Ovary (tissue), 9 donors: ENCODE results near the gene CUL9. TPM values are rescaled to one million over a fixed set of nuclear protein-coding genes. Genes with fewer than 3 reads are reported as not detected.

Experiments used
- DNase-seq, 5 donors: peaks; one replicate each; pipeline ENCODE4 v3.0.0-alpha.2; 2019 to 2020
- H3K27ac ChIP-seq, 2 donors: fragments of 200-600 bp; one replicate each; pipeline versions ENCODE4 v1.5.1 to v1.8.0; 2019 to 2022
- H3K27me3 ChIP-seq: fragments of 200-600 bp; one replicate; pipeline ENCODE4 v1.8.0; 2022
- H3K36me3 ChIP-seq: fragments of 200-600 bp; sonication (generic); one replicate; pipeline ENCODE4 v1.5.1; 2019
- H3K4me1 ChIP-seq: one replicate; pipeline ENCODE4 v1.8.1; 2013; ENCODE audit warnings: mild to moderate bottlenecking, moderate library complexity; ENCODE audit not compliant: insufficient read depth
- H3K4me3 ChIP-seq: fragments of 200-600 bp; sonication (generic); one replicate; pipeline ENCODE4 v1.5.1; 2017
- H3K9me3 ChIP-seq, 2 donors: fragments of 200-600 bp in 1 of 2; sonication (generic) in 1 of 2; one replicate each; pipeline versions ENCODE4 v1.5.1 to v1.8.1; 2013 to 2019; ENCODE audit warnings: mild to moderate bottlenecking in 1 of 2, moderate library complexity in 1 of 2
- CTCF ChIP-seq, 3 donors: fragments of 450-650 bp in 2 of 3; fragments of 200-600 bp in 1 of 3; IDR thresholded peaks; one replicate each; pipeline versions ENCODE4 v1.5.1 to v1.8.0; 2016 to 2022; ENCODE audit warnings: antibody characterized with exemption in 3 of 3, mild to moderate bottlenecking in 1 of 3
- EP300 ChIP-seq: sonication (generic); formaldehyde crosslinking; IDR thresholded peaks from one replicate; pipeline ENCODE4 v1.6.1; 2017; ENCODE audit warnings: antibody characterized with exemption
- POLR2A ChIP-seq: fragments of 450-650 bp; IDR thresholded peaks from one replicate; pipeline ENCODE4 v1.6.1; 2017; ENCODE audit warnings: antibody characterized with exemption, mild to moderate bottlenecking, moderate library complexity
- WGBS, 3 donors: extraction: QIAGEN DNeasy Blood & Tissue Kit in 1 of 3; methylation state at CpG; one replicate each; pipeline versions ENCODE4 v1.1.5 to v1.1.7; 2013 to 2017; 5-methylcytosine and 5-hydroxymethylcytosine counted together
- intact Hi-C, 4 donors: fragments of 100-400 bp; cut with DNase I; formaldehyde crosslinking; loops; one replicate each; pipeline versions ENCODE4 v1.11.0 to v1.15.1; 2022 to 2023
- polyA plus RNA-seq, 2 donors: library from polyadenylated mRNA; stranded (reverse); fragments of 200-250 nt in 1 of 2; fragments of 350-450 nt in 1 of 2; fragmentation: Illumina TruSeq in 1 of 2; extraction: RNeasy Lipid Tissue Mini Kit (QIAGEN cat#74804) in 1 of 2; gene quantifications; one replicate each; pipeline ENCODE4 v1.2.3, GENCODE V29; 2013 to 2014
- total RNA-seq, 7 donors: library from RNA; depleted of rRNA in 2 of 7; stranded (reverse); fragments of >200 nt in 2 of 7; fragmentation: NEBNext Ultra II Directional in 3 of 7; extraction: Animal tissue kit (Norgen Biotek cat#: 25700) in 3 of 7; gene quantifications; one replicate each; pipeline versions ENCODE4 v1.1.0 to v1.2.4, GENCODE V29; 2016 to 2023
- donor health status: DM: no; HTN: no; CAD: no; lungs with moderate emphysema.
- donor health status: DM: no; HTN: no; CAD: no.
- donor health status: Bipolar disorder and iron deficiency.
- donor health status: DM: yes; HTN: yes; CAD: no.
- donor health status: DM: no; HTN: no; CAD: no.
- donor health status: DM: yes; HTN: yes; CAD: no.

The CUL9 gene
- total and polyA plus RNA-seq, 9 donors = 15.9 to 44.5 (median 30.0) TPM

- Histone ChIP-seq H3K27ac (no peak overlapping the region), H3K4me1 (peaks cover 3% of the 10 kb centered on the region), H3K36me3 (no peaks in the 10 kb centered on the region), H3K9me3 (no peaks in the 10 kb centered on the region), H3K27me3 (no peaks in the 10 kb centered on the region), H3K4me3 (no peak overlapping the region)
- no peak for DNase-seq
- WGBS, 3 donors = 66 to 68% (median 68%) methylated on average over 10 of the region's 10 CpGs
- intact Hi-C loops = loop anchor here in 2 of 4 donors (10.0 kb wide), 2 partner anchors 226 to 236 kb away; no protein-coding TSS in a partner anchor
- TF ChIP-seq EP300 (no peak), CTCF (IDR thresholded peaks at IDR 0.05) (no peak), POLR2A (no peak)
These were observed 86.8 kb downstream of the CUL9 start for GRCh38 chr6:43268782-43269272.

- Histone ChIP-seq H3K4me3 (peak overlapping the region; percentile 31), H3K9me3 (no peaks in the 10 kb centered on the region), H3K4me1 (peaks cover 3% of the 10 kb centered on the region), H3K27me3 (no peaks in the 10 kb centered on the region), H3K36me3 (no peaks in the 10 kb centered on the region), H3K27ac (no peak overlapping the region)
- 3 to 6% (median 3%) methylated on average over 39 to 44 of the region's 44 CpGs for WGBS, 3 donors
- intact Hi-C loops = loop anchor here in 2 of 4 donors (10.0 kb wide), 2 partner anchors 225 to 235 kb away; no protein-coding TSS in a partner anchor
- TF ChIP-seq POLR2A (no peak), EP300 (no peak), CTCF (IDR thresholded peaks at IDR 0.05) (no peak)
- DNase-seq = no peak
These were observed 87.4 kb downstream of the CUL9 start for GRCh38 chr6:43269273-43270007.

GRCh38 chr6:43271103-43271815, 89.3 kb downstream of the CUL9 start:
- DNase-seq = no peak
- Histone ChIP-seq H3K27me3 (no peaks in the 10 kb centered on the region), H3K4me1 (peaks cover 5% of the 10 kb centered on the region), H3K4me3 (no peak overlapping the region), H3K36me3 (no peaks in the 10 kb centered on the region), H3K9me3 (no peaks in the 10 kb centered on the region), H3K27ac (no peak overlapping the region)
- TF ChIP-seq POLR2A (no peak), EP300 (no peak), CTCF (IDR thresholded peaks at IDR 0.05) (no peak)
- WGBS, 3 donors = 89 to 92% (median 92%) methylated on average over 8 of the region's 8 CpGs
- intact Hi-C loops = no loop called here

GRCh38 chr6:43271944-43272343, 89.9 kb downstream of the CUL9 start:
- peaks cover 5% of the 10 kb centered on the region for H3K4me1 ChIP-seq
- TF ChIP-seq CTCF (IDR thresholded peaks at IDR 0.05) (no peak), EP300 (no peak), POLR2A (no peak)
- no peak for DNase-seq
- no peak overlapping the region for H3K4me3 ChIP-seq
- no peaks in the 10 kb centered on the region for H3K36me3 ChIP-seq
- H3K27me3 ChIP-seq = no peaks in the 10 kb centered on the region
- H3K9me3 ChIP-seq = no peaks in the 10 kb centered on the region
- no peak overlapping the region for H3K27ac ChIP-seq
- intact Hi-C loops = no loop called here
